Measurements from ENCODE around the gene GTF3C5. TPM values are rescaled to one million over a fixed set of nuclear protein-coding genes. Genes with fewer than 3 reads are reported as not detected.

The GTF3C5 gene
- total RNA-seq, 1 donor from 2014 or later = 95.2 TPM

DNA sequence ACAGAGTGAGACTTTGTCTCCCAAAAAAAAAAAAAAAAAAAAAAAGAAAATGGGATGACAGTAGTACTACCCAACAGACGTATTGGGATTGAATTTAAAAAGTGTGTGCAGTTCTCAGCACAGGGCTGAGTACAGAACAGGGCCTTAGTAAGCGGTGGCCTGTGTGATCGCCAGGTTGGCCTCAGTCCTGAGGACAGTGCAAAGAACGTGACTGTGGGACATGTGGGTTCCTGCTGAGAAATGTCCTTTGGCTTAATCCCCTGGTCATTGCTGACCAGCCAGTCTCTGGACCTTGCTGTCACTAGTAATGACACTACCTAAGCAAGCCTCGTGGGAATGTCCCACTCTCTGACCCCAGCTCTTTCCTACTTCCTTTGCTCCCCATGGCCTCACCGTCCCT lies 13.3 kb downstream of the GTF3C5 start:
- DNase-seq = no peak
- Mint-ChIP-seq H3K9me3 (ENCODE audit: unreplicated experiment) (peaks cover 2% of the 10 kb centered on the region), H3K27me3 (ENCODE audit: unreplicated experiment) (no peaks in the 10 kb centered on the region), H3K4me1 (ENCODE audit: low read depth, unreplicated experiment) (peaks cover 11% of the 10 kb centered on the region), H3K27ac (ENCODE audit: unreplicated experiment) (no peak overlapping the region), H3K36me3 (ENCODE audit: unreplicated experiment) (peaks cover 5% of the 10 kb centered on the region), H3K4me3 (ENCODE audit: unreplicated experiment) (no peak overlapping the region)
- TF ChIP-seq, protein P1, sequence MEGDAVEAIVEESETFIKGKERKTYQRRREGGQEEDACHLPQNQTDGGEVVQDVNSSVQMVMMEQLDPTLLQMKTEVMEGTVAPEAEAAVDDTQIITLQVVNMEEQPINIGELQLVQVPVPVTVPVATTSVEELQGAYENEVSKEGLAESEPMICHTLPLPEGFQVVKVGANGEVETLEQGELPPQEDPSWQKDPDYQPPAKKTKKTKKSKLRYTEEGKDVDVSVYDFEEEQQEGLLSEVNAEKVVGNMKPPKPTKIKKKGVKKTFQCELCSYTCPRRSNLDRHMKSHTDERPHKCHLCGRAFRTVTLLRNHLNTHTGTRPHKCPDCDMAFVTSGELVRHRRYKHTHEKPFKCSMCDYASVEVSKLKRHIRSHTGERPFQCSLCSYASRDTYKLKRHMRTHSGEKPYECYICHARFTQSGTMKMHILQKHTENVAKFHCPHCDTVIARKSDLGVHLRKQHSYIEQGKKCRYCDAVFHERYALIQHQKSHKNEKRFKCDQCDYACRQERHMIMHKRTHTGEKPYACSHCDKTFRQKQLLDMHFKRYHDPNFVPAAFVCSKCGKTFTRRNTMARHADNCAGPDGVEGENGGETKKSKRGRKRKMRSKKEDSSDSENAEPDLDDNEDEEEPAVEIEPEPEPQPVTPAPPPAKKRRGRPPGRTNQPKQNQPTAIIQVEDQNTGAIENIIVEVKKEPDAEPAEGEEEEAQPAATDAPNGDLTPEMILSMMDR (IDR thresholded peaks at IDR 0.05; ENCODE audit: partially characterized antibody, unreplicated experiment) = no peak

DNA sequence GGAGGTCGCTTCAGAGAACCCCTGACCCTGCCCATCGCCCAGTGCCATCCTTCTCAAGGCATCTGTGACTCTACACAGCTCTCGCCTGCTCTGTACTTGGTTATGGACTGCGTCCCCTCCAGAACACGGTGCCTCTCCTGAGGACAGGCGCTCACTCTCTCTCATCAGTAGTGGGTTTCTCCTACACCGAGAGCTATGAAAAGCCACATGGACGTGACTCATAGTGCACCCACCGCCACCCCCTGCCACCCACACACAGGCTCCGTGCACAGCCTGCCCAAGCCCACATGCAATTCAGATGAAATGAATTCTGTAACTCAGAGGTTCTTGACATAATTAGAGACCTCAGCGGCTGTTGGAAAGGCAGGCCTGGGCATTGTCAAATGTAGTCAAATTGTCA lies 13.9 kb downstream of the GTF3C5 start:
- no peak for DNase-seq
- TF ChIP-seq, protein P1 (IDR thresholded peaks at IDR 0.05; ENCODE audit: partially characterized antibody, unreplicated experiment) = no peak
- peaks cover 11% of the 10 kb centered on the region for H3K4me1 Mint-ChIP-seq (ENCODE audit: low read depth, unreplicated experiment)
- no peaks in the 10 kb centered on the region for H3K27me3 Mint-ChIP-seq (ENCODE audit: unreplicated experiment)
- H3K27ac Mint-ChIP-seq (ENCODE audit: unreplicated experiment) = no peak overlapping the region
- H3K36me3 Mint-ChIP-seq (ENCODE audit: unreplicated experiment) = peaks cover 5% of the 10 kb centered on the region
- no peak overlapping the region for H3K4me3 Mint-ChIP-seq (ENCODE audit: unreplicated experiment)
- peaks cover 2% of the 10 kb centered on the region for H3K9me3 Mint-ChIP-seq (ENCODE audit: unreplicated experiment)

DNA sequence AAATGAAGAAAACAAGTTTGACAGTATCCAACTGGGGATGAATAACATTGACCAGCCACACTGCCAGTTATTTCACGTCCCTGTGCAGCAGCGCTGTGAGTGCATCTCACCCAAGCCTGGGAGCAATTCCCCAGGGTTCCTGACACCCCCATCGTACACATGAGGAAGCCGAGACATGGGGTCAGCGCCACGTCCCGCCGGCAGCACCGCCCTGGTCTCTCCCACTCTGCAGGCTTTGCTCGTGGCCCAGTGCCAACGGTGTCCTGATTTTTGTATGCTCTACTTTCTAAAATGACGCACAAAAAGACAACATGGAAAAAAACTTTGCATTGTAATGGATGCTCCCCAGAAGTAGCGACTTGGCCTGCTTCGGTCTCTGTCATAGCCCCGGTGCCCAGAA lies 14.3 kb downstream of the GTF3C5 start:
- DNase-seq = no peak
- peaks cover 2% of the 10 kb centered on the region for H3K9me3 Mint-ChIP-seq (ENCODE audit: unreplicated experiment)
- H3K4me3 Mint-ChIP-seq (ENCODE audit: unreplicated experiment) = no peak overlapping the region
- H3K27me3 Mint-ChIP-seq (ENCODE audit: unreplicated experiment) = no peaks in the 10 kb centered on the region
- peaks cover 5% of the 10 kb centered on the region for H3K36me3 Mint-ChIP-seq (ENCODE audit: unreplicated experiment)
- peaks cover 11% of the 10 kb centered on the region for H3K4me1 Mint-ChIP-seq (ENCODE audit: low read depth, unreplicated experiment)
- no peak overlapping the region for H3K27ac Mint-ChIP-seq (ENCODE audit: unreplicated experiment)
- TF ChIP-seq, protein P1 (IDR thresholded peaks at IDR 0.05; ENCODE audit: partially characterized antibody, unreplicated experiment) = no peak

DNA sequence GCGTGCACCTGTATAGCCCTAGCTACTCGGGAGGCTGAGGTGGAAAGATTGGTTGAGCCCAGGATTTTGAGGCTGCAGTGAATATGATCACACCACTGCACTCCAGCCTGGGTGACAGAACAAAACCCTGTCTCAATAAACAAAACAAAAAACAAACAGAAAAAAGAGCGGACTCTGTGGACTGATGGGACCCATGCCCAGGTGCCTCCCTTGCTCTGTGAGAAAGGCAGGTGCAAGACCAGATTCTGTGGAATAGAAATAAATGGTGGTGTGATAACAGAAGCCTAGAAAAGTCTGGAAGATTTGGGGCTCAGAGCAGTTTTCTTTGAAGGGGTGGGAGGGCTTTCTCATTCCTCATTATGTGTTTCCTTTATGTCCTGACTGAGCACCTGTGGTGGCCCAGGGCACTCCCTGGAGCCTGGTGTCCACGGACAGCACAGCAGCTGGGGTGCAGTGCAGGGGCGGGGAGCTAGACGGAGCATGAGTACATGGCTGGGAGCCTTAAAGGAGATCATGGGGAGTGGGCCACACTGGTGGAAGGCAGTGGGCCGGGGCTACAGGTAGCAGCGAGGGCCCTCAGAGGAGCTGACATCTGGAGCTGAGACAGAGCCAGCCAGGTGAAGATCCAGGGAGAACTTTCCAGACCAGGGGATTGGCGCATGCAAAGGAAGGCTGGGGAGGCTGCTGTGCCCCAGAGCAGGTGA lies 15.6 kb downstream of the GTF3C5 start:
- H3K36me3 Mint-ChIP-seq (ENCODE audit: unreplicated experiment) = peaks cover 5% of the 10 kb centered on the region
- H3K4me3 Mint-ChIP-seq (ENCODE audit: unreplicated experiment) = no peak overlapping the region
- no peak overlapping the region for H3K27ac Mint-ChIP-seq (ENCODE audit: unreplicated experiment)

DNA sequence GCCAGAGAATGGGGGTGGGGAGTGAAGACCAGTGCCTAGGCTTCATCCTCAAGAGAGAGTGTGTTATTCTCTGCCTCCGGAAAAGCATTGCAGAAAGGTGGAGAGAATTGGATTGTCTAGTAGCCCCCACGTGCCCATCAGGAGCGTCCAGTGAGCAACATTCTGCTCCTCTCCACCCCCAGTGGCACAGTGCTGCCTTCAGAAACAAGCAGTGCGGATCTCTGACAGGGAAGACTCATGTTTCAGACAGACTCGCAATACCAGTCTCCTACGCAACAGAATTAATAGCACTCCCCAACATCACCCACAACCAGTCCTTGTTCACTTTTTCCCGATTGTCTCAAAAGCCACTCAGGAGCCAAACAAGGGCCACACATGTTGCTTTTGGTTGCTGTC lies 16.1 kb downstream of the GTF3C5 start:
- TF ChIP-seq, protein P1 (IDR thresholded peaks at IDR 0.05; ENCODE audit: partially characterized antibody, unreplicated experiment) = no peak
- Mint-ChIP-seq H3K4me3 (ENCODE audit: unreplicated experiment) (no peak overlapping the region), H3K27ac (ENCODE audit: unreplicated experiment) (no peak overlapping the region), H3K9me3 (ENCODE audit: unreplicated experiment) (peaks cover 2% of the 10 kb centered on the region), H3K36me3 (ENCODE audit: unreplicated experiment) (peaks cover 5% of the 10 kb centered on the region), H3K4me1 (ENCODE audit: low read depth, unreplicated experiment) (peaks cover 5% of the 10 kb centered on the region), H3K27me3 (ENCODE audit: unreplicated experiment) (no peaks in the 10 kb centered on the region)
- DNase-seq = no peak

More for the DNA sequence above, 15.6 kb downstream of the GTF3C5 start:
- Mint-ChIP-seq H3K9me3 (ENCODE audit: unreplicated experiment) (peaks cover 4% of the 10 kb centered on the region), H3K27me3 (ENCODE audit: unreplicated experiment) (no peaks in the 10 kb centered on the region), H3K4me1 (ENCODE audit: low read depth, unreplicated experiment) (peaks cover 9% of the 10 kb centered on the region)
- TF ChIP-seq, protein P1 (IDR thresholded peaks at IDR 0.05; ENCODE audit: partially characterized antibody, unreplicated experiment) = no peak
- no peak for DNase-seq

All from glutamatergic neuron (in vitro differentiated cells).